ENCODE measurements around the gene AGTPBP1.
A peak's percentile ranks its signal among the peaks of the same experiment; 100 is the strongest.
"Not testable (repeated sequence)": the region's sequence is repeated elsewhere in the genome, so short reads cannot be mapped to it uniquely, and the experiment has no call there.

Gene AGTPBP1

GRCh38 chr9:85719411-85719810, 22.3 kb downstream of the AGTPBP1 start:
- not testable (repeated sequence) for DNase-seq

- not testable (repeated sequence) for DNase-seq
These were observed 23.9 kb downstream of the AGTPBP1 start for GRCh38 chr9:85717818-85718217.

- DNase-seq = no peak
These were observed 24.5 kb downstream of the AGTPBP1 start for GRCh38 chr9:85717220-85717619.

DNA sequence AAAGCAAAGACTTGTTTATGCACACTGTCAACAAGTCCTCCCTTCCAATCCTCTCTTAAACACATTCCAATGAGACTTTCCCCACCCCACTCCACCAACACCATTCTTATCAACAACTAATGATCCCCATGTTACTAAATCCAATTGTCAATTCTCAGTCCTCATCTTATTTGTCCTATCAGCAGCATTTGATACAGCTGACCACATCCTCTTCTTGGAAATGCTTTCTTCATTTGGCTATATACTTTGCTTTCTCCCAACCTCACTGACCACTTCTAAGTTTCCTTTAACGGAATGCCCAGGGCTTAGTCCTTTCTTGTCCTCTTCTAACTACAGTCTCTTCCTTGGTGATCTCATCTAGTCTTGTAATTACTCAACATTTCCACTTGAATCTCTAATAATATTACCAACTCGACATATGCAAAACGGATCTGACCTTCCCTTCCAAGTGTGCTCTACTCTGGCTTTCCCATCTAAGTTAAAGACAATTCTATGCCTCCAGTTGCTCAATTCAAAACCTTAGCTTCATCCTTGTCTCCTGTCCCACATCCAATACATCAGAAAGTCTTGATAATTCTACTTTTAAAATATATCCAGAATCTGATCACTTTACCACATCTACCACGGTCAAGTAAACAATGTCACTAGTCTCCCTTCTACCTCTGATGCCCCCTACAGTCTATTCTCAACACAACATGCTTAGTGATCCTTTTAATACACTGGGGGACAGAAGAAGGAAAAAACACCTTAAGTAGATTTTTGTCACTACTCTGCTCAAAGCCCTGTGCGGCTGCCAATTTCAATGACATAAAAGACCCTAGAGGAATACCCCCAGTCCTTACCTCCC, 25.5 kb downstream of the AGTPBP1 start:
- no peak for DNase-seq

DNA sequence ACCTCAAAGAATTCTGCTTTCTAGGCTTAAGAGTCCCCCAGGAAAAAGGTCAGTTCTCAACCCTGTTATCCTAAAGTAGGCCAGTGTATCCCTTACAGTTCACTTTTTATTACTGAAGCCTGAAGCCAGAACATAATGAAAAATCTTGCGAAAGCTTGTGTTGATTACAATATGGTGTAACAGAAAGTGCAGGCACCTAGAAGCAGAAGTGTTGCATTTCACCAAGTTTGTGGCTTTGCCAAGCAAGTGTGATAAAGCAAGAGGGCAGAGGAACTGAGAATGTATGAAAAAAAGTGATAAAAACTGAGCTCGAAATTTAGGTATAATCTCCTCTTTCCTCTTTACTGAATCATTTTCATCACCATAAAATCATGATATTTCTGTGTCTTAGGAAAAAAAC, 26.2 kb downstream of the AGTPBP1 start:
- no peak for DNase-seq

- DNase-seq = peak; percentile 4
These were observed 27.9 kb downstream of the AGTPBP1 start for GRCh38 chr9:85713897-85714296.

- no peak for DNase-seq
These were observed 37.0 kb downstream of the AGTPBP1 start for GRCh38 chr9:85704744-85705143.

DNA sequence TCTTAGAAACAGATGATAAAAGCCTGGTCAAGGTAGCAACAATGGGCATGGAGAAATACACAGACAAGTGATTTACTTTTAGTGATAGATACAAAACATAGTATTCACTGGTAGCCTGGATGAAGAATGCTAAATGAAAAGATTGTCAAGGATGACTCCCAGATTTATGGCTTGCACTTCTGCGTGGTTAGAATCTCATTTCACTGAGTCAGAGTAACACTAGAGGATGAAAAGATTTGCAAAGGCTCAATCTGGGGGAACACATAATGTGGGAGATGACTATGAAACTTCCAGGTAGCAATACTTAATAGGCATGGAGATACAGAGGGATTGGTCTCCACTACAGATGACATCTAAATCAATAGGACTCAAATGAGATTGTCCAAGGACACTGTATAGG, 38.4 kb downstream of the AGTPBP1 start:
- peak; percentile 4 for DNase-seq

- no peak for DNase-seq
These were observed 38.9 kb downstream of the AGTPBP1 start for GRCh38 chr9:85702726-85703289.

DNA sequence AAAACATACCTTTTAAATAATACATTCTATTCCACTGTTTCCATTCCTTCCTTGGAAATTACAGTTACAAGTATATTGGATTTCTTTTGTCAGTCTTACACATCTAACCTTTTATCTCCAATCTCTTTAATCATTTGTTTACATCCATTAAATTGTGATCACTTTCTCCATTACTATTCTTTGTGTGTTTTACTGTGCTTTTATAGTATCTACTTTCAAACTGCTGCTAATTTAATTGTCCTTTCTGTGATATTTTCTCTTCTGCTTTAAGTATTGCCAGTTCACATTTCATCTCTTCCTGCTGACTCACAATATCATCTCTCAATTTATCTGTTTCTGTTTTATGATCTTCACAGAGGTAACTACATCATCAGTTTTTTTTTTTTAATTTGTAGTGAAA, 39.6 kb downstream of the AGTPBP1 start:
- no peak for DNase-seq

GRCh38 chr9:85700330-85700729, 41.4 kb downstream of the AGTPBP1 start:
- DNase-seq = no peak

DNA sequence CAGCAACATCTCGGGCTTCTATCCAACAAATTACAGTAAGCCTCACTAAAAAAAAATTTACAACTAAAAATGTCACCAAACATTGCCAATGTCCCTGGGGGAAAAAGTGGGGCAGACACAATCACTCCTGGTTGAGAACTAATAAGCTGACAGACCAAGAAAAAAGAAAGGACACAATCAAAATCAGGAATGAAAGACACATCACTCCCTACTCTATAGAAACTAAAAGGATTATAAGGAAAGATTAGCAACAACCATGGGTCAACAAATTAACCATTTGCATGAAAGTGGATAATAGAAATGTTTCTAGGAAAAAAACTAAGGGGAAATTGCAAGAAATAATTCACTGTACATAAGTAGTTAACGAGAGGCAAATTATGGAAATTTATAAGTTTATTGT, 53.4 kb downstream of the AGTPBP1 start:
- DNase-seq = no peak

DNA sequence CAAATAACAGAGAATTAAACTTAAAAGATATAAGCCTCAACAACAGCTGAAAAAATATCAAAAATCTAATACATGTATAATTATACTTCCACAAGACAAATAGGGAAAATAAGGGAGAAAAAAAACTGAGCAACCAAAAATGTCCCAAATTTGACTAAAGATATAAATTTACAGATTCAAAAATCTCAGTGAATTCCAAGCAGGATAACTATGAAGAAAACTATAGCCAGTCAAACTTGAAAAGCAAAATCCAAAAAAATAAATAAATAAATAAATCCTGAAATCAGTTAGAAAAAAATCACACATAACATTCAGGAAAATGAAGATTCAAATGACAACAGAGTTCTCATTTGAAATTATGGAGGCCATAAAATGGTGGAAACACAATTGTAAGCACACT, 56.7 kb downstream of the AGTPBP1 start:
- DNase-seq = no peak

DNA sequence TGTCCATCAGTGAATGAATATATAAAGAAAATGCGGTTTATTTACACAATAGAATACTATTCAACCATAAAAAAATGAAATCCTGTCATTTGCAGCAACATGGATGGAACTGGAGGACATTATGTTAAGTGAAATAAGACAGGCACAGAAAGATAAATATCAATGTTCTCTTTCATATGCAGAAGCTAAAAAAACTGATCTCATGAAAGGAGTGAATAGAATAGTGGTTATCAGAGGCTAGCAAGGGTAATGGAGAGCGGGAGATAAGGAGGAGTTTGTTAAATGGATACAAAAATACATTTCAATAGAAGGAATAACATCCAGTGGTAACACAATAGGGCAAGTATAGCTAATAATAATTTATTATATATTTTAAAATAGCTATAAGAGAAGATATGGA, 65.0 kb downstream of the AGTPBP1 start:
- DNase-seq = no peak

- DNase-seq = no peak
These were observed 74.4 kb downstream of the AGTPBP1 start for GRCh38 chr9:85667374-85667773.

GRCh38 chr9:85666086-85666485, 75.7 kb downstream of the AGTPBP1 start:
- DNase-seq = no peak

DNA sequence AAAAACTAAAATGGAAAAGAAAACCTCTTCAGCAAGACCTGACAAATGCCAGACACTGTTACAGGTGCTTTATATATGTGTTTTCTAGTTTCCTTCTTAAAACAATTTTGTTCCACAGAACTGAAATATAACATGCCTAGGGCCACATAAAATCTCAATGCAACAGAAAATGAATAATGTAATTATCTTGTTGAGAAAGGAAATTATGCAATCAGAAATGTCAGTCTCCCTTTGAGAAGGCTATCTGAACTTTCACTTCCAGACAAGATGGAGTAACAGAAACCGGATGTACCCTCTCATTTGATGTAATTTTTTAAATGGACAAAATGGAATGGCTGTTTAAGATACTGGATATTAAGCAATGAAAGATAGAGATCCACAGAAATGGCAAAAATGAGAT, 79.2 kb downstream of the AGTPBP1 start:
- DNase-seq = no peak

DNA sequence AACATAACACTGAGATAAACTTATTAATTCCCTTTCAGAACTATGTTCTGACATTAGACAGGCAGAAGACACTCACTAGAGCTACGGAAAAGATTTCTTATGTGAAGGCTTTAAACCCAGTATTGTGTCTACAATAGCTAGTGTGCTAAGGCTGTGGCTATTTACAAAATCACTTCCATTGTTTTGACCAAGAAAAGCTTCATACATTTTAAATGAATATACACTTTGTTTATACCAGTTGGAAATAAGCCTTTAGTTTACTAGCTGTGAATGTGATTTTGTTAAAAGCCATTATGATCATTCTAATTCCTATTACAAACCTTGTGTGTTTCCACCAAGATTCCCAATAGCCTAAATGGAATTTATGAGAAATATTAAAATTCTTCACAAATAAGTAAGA, 83.0 kb downstream of the AGTPBP1 start:
- no peak for DNase-seq

DNA sequence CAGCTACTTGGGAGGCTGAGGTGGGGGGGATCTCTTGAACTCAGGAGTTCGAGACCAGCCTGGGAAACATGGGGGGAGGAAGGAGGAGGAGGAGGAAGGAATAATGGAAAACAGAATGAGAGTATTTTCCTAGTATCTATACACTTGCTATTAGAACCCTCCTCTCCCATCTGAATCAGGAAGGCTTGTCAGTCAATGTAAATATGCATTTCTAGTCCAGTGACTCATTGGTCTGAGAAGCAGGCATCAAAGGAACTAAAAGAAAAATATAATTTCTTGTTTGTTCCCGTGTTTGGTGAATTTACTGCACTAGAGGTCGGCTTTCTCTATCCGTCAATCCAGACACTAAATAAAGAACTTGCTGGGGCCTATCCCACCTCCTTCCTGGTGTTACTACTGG, 88.6 kb downstream of the AGTPBP1 start:
- DNase-seq = no peak

DNA sequence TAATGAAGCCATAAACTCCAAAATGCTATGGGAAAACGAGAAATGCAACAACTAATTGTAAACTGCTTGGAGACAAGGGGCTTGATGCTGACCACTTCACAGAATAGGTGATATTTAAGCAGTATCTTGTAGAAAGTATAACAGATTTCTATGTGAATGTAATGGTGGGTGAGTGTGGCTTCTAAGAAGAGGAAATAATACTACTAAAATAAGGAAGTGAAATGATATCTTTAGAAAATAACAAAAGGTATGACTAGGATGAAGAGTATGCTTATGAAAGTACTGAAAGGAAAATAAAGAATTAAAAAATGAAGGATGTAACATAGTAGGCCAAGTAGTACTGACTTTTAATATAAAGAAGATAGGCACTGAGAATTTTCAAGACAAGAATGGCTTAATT, 94.2 kb downstream of the AGTPBP1 start:
- no peak for DNase-seq

DNA sequence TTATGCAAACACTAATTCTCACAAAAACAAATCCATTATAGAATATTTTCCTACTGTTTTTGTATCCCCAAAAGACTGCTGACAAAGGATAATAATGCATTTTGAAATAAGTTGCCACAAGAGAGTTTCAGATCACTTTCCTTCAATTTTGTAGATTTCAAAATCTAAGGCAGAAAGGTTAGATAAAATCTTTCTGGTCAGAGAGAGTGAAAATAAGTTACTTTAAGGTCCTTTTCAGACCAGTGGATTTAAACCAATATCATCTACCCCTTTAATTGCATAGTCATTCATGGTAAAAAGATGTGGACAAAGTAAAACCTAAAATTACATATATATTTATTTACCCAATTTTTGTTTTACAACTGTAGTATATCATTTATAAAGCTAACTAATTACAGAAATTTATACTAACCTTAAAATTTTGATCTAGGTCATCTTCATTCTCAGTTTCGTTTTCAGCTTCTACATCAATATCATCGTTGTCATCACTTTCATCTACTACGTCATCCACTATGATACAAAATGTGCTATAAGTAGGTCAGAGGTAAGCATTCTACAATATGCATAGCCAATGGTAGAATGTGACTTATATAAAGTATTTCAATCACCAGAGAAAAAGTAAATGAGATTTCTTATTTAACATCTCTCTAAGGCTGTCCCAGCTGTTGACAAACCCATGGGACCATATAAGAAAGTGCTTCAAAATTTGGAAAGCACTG, 95.7 kb downstream of the AGTPBP1 start:
- DNase-seq = no peak

DNA sequence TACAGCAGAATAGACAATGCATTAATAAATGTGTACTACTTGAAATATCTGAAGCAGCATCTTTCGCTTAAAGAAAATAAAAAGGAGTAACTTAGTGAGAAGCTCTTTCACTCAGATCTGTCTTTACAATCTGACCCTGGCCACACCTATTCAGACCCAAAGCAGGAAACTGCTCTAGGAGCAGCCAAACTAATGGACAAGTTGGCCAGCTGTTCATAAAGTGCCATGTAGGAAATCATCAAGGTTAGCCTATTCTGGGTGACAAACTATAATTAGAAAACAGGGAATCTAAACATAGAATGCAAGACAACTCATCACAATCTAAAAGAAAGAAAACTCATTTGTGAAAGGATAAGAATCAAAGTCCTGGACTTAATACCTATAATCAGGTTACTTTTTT, 101.3 kb downstream of the AGTPBP1 start:
- no peak for DNase-seq

GRCh38 chr9:85639675-85640186, 102.0 kb downstream of the AGTPBP1 start:
- DNase-seq = no peak

DNA sequence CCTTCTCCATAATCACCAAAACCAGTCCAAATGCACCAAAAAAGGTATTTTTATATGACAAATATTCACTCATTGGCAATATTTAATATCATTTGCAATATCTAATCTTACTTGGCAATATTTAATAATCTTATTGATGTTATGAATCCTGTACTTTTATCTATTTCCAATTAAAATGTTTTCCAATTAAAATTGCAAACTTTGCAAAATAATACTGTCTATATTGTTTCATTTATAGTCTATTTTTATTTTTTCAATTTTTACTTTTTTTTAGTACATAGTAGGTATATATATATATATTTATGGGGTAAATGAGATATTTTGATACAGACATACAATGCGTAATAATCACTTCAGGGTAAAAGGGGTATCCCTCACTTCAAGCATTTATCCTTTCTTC, 109.9 kb downstream of the AGTPBP1 start:
- DNase-seq = no peak

Measured in fibroblast of skin of scalp (primary cell).